CD4-positive, alpha-beta T cell treated with Interleukin-2 at 100 ng/mL for 4 hours (primary cell): ENCODE data around the gene DNAJB6.

Experiments used
- DNase-seq: peaks from one replicate; pipeline ENCODE4 v3.0.0-alpha.2; 2020; ENCODE audit warnings: low spot score

DNAJB6 gene

DNA sequence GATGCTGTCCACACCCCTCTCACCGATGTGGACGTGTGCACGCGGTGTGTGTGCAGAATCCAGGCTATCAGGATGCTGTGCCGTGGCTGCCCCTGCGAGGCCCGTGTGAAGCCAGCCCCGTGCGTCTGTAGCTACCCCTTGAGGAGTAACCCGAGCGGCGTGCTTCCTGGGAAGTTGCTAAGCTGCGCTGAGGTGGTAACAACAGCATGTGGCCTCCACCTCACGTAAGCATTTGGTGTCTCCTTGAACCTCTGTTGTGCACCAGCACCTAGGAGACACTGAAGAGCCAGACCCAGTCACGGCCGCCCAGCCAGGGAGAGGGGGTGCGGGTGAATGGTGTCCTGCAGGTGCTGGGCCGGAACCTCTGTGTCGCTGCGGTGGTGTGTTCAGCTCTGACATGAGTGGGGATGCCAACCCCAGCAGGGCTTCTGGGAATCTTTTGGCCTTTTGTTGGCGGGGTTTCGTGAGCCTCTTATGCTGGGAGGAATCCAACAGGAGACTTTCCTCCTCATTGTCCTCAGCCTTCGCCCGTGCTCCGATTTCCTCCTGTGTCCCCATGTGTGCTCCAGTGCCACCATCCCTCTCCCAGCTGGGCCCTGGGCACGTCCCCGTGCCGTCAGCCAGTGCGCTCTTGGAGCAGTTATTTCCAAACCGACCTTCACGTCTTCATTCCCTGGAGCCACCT is 60.4 kb downstream of the DNAJB6 start:
- DNase-seq: no peak

DNA sequence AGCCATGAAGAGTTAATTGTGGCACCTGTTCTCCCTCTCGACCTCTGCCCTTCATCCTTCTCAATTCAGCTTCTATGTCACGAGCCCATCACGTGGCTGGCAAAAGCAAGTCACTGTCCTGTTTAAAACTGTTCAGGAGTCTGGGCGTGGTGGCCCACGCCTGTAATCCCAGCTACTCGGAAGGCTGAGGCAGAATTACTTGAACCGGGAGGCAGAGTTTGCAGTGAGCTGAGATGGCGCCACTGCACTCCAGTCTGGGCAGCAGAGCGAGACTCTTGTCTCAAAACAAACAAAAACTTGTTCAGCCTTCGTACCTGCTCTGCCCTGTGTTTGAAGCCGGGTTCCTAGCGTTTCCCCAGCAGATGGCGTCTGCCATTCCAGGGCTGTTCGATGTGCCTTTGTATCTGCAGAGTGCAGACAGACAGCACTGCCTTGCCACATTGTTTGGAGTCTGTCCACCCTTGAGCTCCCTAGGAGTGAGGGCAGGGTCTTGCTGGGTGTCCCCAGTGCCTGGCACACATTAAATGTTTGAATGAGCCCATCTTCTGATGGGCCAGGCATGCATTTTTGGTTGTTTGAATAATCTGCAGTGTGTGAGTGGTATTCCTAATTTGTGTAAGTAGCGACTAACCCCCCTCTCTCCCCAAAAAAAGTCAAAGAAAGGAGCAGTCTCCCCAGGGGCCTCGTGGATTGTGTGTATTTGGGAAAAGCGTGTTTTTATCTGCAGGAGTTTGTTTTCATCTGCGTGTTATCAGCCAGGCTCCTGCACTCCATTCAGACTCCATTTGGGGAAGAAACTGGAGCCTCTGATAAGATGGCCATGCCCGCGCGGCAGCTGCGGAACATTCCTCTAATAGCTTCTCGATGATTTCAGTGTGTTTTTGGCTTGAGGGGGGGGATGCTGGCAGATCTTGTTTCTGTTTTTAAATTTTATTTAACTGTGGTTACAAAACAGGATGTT is 61.2 kb downstream of the DNAJB6 start:
- no peak for DNase-seq

DNA sequence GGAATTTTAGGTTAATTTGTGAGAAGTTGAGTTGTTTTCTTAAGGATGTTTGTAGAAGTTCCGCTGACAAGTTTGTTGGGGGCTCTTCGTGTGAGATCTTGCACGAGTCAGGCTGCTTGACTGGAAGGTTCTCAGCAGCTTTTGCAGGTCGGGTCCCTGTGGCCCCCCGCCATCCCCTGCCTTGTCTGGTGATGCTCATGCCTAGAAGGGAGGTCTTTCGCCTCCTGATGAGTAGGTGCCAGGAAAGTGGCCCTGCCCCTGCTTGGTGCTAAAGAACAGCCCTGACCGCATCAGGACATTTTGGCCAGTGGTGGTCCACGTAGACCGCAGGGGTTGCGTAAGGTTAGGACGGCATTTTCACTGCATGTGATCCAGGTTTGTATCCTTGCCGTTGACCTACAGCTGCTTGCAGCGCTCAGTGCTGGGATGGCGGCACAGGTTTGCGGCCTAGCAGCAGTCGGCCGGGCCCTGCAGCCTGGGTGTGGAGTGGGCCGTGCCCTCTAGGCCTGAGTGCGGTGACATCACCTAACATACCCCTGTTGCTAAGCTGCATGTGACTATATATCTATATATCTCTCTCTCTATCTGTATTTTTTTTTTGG is 62.4 kb downstream of the DNAJB6 start:
- DNase-seq: no peak

DNA sequence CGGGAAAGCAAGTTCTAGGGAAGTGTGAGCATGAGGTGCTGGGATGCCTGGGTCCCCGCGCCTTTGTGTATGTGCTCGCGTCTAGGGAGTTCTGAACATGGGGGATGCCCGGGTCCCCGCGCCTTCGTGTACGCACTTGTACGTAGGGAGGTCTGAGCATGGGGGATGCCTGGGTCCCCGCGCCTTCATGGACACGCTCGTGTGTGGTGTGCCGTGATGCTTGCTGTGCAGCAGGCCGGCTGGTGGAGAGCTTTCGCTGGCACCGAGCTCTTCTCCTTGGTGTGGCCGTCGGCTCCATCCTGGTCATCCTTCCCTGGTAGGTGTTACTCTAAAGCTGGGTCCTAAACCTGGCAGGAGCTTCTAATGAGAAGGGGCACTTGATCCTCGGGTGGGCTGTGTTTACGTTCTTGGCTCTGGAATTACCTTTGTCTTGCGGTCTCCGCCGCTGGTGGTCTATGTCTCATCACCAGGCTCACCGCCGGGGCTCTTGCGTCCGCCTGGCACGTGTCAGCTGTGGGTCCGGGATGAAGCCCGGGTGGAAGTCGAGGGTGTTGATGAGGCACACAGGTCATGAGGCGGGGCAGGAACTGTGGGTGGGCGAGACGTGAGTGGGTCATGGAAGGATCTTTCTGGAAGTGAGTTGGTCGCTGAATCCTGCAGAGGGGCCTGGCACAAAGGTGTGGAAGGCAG is 63.5 kb downstream of the DNAJB6 start:
- DNase-seq: no peak

DNA sequence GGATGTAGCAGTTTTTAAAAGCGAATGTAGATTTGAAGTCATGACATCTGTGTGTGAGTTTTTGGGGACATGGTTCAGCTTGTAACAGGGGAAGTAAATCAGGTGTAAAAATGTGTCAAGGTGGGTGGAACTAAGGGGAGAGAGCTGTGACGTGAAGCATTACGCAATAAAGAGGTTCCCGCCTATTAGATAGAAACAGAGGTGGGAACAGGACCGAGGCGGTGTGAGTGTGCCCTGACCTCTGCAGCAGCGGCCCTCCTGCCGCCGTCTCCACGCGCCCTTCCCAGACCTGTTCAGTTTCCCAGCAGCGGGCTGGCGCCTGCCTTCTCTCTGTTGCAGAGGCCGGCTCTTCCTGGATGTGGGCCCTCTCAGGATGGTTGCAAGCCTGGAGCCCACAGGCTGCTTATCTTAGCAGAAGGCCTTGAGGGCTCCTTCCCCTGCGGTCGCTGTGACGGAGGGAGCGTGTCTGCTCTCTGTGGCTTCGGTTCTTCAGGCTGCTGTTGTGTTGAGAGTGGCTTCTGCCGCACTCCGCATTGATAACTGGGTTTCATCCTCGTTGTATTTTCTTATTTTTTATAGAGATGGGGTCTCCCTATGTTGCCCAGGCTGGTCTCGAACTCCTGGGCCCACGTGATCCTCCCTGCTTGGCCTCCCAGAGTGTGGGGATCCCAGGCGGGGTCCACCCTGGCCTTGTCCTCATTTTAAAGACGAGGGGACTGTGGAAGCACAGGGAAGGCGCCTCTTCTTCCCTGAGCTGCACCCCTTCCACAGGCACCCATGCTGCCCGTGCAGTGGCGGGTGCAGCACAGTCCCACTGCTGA is 65.0 kb downstream of the DNAJB6 start:
- no peak for DNase-seq

DNA sequence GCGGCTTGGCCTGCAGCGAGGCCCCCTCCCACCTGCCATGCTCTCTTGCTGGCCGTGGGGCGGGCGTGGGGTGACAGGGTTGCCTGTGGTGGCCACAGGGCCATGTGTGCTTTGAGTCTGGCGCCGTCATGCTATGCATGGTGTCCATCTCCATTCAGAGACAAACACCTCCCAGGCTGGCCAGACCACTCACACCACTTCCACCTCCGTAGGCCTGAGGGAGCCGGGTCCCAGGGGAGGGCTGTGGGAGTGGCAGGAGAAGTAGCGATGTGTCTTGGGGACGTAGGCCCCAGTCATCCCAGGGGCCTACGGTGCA is 65.5 kb downstream of the DNAJB6 start:
- DNase-seq: no peak

DNA sequence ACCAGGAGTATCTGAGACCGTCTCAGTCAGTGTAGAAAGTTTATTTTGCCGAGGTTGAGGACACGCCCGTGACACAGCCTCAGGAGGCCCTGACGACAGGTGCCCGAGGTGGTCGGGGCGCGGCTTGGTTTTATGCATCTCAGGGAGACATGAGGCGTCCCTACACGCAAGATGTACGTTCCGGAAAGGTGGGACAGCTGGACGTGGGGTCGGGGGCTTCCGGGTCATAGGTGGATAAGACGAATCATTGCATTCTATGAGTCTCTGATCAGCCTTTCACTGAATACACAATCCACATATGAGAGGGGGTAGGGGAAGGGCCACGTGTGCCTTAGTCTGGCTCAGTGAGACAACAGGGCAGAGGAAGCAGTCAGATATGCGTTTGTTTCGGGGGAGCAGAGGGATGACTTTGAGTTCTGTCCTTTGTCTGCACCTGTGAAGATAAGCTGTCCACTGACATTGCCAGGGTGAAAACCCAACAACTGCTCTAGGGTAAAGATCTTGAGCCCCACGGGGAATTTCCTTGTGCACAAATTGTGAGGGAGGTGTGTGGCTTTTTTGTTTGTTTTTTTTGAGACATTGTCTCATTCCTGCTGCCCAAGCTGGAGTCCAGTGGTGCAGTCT is 66.2 kb downstream of the DNAJB6 start:
- no peak for DNase-seq

DNA sequence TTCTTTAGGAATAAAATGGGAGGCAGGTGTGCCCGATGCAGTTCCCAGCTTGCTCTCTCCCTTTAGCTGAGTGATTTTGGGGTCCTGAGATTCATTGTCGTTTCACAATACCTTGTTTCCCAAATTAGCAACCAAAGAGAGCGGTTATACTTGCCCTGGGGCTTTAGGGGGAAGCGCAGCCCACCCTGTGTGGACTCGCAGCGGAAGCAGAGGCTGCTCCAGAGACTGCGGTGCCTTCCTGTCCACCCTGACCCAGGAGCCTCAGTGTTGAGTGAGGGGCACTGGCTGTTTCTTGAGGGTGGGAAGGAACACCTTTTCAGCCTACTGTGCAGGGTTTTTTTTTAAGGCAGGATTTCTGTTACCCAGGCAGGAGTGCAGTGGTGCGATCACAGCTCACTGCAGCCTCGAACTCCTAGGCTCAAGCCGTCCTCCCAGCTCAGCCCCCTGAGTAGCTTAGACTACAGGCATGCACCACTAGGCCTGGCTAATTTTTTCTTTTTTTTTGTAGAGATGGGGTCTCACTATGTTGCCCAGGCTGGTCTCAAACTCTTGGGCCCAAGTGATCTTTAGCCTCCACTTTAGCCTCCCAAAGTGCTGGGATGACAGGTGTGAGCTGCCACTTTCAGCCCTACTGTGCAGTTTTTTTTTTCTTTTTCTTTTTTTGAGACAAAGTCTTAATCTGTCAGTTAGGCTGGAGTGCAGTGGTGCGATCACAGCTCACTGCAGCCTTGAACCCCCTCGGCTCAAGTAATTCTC is 67.0 kb downstream of the DNAJB6 start:
- DNase-seq: no peak

DNA sequence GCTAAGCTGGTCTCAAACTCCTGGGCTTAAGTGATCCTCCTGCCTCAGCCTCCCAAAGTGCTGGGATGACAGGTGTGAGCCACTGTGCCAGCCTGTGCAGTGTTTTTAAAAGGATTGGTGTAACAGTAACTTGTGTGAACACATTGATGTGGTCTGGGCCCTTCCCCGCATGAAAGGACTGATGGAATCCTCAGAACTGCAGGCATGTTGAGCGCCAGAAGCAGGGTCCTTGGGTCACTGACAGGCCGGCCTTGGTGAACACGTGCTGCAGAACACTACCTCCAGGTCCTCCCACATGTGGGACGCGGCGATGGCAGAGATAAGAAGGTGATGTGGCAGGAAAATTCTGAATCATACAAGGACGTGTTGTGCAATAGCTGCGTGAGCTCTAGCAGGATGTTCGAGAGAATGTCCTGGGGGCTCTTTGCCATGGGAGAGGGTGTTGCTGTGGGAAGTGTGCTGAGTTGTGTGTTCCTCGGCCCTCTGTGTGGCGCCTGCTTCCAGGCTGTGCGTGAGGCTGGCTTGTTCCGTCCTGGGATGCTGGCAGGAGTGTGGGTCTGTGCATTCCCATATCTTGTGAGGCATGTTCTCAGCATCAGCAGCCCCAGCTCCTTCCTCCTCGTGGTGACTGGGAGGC is 68.2 kb downstream of the DNAJB6 start:
- DNase-seq: no peak

DNA sequence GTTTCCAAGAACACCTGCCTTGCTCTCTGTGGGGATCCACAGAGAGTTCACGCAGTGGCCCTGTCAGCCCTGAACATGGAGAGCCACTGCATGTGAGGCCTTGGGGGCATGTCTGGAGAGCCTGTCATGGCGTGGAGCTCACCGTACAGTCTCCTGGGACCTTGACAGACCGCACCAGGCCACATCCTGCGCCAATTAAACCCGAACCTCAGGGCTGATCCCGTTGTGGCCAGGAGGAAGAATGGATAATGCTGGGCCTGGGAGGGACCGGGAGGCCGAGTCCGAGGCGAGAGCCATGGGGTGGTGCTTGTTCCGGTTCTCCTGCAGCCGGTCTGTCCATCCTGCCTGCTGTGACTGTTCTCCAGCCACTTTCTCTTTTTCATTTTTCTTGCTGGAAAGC is 68.7 kb downstream of the DNAJB6 start:
- no peak for DNase-seq

DNA sequence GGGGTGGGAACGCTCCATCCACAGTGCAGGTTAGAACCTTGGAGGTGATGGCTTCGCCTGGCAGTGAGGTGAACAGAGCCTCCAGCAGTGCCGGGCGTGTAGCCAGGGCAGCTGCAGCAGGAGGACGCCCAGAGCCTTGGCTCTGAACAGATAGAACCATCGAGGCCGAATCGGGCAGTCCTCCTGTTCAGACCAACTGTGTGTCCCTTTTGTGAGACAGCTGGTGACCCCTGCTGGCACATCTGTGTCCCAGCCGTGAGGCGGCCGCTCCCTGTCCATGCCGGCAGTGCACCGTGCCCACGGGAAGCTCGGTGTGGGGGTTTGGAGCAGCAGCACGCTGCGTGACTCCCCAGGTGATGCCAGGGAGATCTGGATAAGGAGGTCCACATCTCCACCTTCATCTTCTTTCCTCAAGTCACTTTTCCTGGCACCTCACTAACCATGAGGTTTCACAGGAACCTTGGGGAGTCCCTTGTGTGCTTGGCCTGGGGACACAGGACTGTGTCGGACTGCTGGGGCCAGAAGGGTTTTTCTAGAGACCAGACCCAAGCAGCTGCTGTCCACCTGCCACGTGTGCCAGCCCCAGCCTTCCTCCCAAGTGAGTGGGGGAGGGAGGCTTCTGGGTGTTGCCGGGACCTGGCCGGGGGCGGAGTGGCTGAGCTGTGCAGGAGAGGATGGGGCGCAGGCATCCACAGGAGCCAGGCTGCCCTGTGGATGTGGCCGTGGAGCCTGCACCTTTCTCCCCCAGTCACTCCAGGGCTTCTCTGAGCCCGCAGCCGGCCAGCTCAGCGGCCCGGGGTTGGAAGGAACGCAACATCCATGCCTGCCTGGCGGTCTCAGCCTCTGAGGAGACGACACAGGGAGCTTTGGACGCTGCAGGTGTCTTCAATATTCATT is 69.4 kb downstream of the DNAJB6 start:
- no peak for DNase-seq

DNA sequence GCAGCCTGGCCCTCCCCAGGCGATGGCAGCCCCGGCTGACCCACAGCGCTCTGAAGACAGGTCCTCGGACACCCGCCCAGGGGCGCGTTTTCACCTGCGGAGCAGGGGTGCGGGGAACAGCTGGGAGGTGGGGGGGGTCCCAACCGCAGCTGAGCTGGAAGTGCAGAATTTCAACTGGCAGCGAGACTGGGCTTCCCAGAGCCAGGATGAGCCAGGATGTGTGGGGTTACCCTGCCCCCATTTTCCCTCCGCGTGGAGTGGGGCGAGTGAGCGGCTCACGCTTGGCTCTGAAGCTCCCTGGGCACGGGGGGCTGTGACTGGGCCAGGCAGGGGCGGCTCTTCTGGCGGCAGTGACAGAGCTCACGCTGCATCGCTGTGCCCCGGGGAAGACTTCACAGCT is 70.2 kb downstream of the DNAJB6 start:
- DNase-seq: no peak

DNA sequence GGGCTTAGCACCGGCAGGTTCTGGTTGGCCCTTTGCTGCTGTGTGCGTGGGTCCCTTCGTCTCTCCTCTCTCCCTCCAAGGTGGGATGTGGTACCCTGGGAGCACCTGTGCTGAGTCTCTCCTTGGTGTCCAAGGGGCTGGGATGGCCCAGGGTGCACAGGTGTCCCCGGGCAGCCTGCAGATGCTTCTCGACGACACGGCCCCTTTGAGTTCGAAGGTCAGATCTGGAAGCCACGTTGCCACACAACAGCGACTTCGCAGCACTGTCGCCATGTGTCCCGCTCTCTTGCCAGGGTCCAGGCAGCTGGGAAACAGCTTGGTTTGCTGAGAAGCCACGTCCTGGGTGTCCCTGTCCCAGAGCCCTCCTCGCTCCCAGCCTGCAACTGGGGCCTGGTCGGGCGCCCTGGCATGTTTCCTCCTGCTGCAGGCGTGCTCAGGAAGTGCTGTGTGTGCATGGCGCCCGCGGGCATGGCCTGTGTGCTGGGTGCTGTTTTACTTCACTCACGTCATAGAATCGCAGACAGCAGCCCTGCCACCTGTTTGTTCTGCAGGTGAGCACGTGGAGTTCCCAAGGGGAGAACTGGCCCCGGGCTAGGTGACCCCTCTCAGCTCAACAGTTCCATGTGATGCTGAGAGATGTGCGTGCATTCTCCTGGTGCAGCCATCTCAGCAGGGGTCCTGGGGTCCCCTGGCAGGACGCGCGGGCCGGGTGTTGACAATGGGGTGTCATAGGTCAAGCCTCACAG is 70.9 kb downstream of the DNAJB6 start:
- no peak for DNase-seq

DNA sequence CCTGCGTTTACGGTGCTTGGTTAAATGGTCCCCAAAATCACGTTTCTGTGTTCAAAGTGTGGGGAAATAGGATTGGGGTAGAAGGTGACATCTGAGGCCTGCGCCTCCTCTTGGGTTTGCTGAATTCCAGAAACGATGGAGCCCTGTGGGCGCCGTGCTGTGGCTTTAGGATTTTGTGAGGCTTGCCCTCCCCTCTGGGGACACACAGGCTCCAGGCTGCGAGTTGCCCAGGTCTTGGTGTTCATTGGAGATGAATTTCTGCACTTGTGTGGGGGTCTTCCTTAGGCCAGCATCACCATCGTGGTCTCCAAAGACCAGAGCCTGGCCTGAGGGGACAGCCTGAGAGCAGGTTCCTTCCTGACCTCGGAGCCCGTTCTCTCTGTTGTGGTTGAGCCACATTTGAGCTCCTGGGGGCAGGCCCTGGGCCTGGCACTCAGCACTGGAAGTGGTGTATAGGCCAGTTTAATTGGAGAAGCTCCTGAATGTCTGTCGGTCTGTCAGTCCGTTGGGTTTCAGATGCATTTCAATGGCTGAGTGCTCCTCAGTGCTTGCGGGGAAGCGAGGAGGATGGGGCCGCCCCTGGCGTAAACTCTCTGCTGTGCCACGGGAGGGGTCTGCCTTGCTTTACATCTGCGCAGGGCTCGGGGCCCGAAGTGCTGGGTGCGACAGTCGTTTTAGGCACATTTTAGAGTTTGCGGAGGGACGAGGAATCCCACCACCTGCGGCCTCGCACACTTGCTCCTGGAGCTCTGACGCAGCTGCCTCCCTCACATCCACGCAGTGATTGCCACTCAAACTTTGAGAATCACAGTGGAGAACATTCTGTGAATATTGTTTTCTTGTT is 71.7 kb downstream of the DNAJB6 start:
- no peak for DNase-seq

DNA sequence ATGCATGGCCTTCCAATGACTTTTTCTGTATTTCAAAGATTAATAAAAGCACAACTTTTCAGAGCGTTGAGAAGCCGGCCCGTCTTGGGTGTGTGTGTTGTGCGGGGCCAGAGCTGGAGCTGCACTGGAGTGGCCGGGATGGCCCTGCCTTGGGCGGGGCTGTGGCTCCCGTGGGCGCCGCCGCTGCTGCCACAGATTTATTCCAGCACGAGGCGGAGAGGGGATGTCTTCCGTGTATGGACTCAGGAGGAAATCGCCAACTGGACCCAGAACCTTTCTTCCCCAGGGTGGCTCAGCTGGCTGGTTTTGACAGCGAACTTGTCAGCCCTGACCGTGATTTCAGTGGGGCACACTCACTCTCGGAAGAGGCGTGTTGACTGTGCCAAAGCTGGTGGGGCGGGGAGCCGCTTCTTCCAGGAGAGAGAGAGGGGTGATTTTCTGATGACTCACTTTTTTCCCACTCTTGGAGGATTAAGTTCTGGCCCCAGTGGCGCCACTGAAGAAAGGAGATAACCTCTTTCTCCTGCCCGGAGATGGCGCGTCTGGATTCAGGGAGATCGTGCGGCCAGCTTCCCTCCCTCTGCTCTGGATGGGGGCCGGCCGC is 72.4 kb downstream of the DNAJB6 start:
- DNase-seq: no peak

DNA sequence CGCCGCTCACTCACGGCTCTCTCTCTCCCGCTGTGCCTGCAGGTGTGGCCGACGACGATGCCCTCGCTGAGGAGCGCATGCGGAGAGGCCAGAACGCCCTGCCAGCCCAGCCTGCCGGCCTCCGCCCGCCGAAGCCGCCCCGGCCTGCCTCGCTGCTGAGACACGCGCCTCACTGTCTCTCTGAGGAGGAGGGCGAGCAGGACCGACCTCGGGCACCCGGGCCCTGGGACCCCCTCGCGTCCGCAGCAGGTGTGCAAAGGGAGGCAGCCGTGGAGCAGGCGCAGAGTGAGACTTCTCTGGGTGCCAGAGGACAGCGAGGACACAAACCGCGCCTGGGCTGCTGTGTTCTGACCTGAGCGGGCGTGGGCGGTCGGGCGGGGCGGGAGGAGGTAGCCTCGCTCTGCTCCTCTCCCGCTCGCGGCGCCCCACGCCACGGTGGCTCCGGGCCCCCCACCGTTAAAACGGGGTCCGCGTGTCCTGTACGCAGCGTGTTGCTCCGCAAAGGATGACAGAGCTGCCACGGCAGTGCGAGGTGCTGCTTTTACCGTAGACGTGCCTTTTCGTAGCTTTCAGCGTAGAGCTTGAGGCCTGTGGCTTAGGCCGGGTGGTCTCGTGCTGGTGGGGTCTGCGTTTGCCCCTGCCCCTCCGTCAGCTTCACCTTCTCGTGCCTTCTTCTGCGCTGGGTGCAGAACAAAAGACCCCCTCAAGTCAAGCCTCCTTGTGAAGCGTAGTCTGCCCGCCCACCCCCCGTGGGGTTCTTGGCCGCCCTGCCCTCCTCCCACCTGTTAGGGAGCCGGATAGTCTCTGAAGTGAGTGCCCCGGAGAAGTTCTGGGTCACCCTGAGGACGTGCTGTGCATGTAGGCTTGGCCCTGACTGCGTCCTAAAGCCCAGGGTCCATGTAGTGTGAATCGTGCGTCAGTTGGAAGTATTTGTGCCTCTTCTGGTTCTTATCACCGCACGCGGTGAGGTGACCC is 73.2 kb downstream of the DNAJB6 start:
- no peak for DNase-seq
